Nasal cavity respiratory epithelium epithelial cell of viscerocranial mucosa (primary cell): ENCODE results near the gene KRT5. TPM values are rescaled to one million over a fixed set of nuclear protein-coding genes. Genes with fewer than 3 reads are reported as not detected.

ENCODE experiments used
- total RNA-seq: library from RNA; depleted of rRNA; stranded (reverse); fragments of >200 nt; gene quantifications from 2 replicates; pipeline ENCODE4 v1.2.3, GENCODE V29; 2014

KRT5 gene
- 6,718 and 16,450 TPM in 2 replicates for total RNA-seq

DNA sequence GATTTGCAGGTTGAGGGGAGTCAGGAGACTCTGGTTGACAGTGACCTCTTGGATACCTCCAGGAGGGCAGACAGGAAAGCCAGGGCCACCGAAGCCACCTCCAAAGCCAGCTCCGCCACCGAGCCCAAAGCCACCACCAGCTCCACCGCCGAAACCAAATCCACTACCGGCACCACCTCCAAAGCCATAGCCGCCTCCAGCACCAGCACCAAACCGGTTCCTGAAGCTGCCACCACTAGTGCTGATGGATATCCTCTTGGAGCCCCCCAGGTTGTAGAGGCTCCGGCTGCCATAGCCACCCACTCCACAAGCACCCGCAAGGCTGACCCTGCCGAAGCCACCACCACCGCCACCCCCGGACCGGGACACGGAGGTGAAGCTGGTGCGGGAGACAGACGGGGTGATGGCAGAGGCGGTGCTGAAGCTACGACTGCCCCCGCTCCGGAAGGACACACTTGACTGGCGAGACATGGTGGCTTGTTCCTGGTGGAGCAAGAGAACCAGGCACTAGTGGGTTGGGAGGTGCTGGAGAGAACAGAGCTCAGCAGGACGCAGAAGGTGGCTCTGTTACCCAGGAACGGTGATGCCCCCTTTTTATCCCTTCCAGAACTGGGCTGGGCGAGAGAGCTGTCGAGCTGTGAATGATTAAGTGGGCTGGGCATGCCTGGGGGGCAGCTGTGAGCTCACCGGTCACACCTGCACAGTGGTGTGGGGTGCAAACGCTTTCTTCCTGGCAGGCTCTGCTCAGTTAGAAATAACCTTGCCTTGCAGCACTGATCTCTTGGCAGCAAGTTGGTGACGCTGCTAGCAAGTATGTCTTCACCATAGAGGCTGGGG lies at the start of gene KRT5:
Gene KRT5, minus strand, starts transcription at position 569 of the 837 bp plus-strand sequence. Its CDS starts 98 bp downstream, at position 471.

DNA sequence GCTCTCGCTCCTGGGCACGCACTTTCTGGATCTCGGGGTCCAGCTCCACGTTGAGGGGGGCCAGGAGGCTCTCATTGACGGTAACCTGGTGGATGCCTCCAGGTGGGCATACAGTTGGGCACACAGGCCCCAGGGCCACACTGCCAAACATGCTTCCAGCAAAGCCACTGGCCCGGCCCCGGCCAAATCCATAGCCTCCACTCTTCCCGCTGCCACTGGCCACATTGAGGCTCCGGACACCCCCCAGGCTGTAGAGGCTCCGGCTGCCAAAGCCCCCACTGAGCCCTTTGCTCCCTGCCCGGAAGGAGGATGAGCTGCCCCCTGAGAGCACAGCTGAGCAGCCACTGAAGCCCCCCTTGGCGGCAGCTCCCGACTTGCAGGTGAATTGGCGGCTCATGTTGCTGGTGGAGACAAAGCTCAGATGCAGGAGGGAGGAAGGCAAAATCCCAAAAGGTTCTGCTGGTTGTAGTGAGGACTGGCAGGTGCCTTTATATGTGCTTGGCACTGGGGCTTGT lies 32.5 kb upstream of the KRT5 start, which contains the start of gene KRT71:
Gene KRT71, minus strand, starts transcription at position 465 of the 515 bp plus-strand sequence. Its CDS starts 68 bp downstream, at position 397.

GRCh38 chr12:52493172-52493571 lies 27.0 kb downstream of the KRT5 start, which contains the start of gene KRT6A:
TSS of gene KRT6A (minus strand) at chr12:52493257. CDS start at chr12:52493188, 69 bp downstream.

DNA sequence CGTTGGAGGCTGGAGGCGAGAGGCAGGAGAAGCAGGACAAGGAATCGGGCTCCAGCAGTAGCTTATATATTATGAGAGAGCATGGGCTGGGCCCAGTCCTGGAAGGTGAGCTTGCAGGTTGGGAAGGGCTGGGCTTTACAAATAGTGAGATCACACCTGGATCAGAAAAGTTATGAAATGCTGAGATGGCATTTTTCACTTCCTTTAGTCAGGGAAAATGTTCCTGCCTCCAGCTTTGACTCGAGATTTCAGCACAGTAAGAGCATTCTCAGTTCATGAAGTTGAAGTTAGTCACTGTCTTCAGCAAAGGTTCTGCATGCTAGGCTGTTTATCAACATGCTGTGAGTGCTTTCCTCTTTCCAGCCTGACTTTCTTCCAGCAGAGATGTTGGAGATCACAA lies 46.4 kb downstream of the KRT5 start, which contains the start of gene KRT6C:
Gene KRT6C, minus strand, starts transcription at position 38 of the 400 bp plus-strand sequence. CDS start 68 bp downstream, outside the sequence.

Other genes starting within 250 kb of the KRT5 start
- 0.07 and 1.0 TPM in 2 replicates for gene KRT86, start 245.7 kb downstream of the KRT5 start, total RNA-seq
- gene KRT81, start 228.9 kb downstream of the KRT5 start, total RNA-seq = 9.1 and 256 TPM in 2 replicates
- gene KRT83, start 199.0 kb downstream of the KRT5 start, total RNA-seq = not detected in 2 replicates
- not detected in 2 replicates for gene KRT85, start 152.9 kb downstream of the KRT5 start, total RNA-seq
- gene KRT84, start 134.7 kb downstream of the KRT5 start, total RNA-seq = 0.07 TPM in 1 of 2 replicates, not detected in the other
- gene KRT82, start 114.1 kb downstream of the KRT5 start, total RNA-seq = not detected in 2 replicates
- 0.78 and 5.1 TPM in 2 replicates for gene KRT75, start 86.0 kb downstream of the KRT5 start, total RNA-seq
- gene KRT6B, start 68.2 kb downstream of the KRT5 start, total RNA-seq = 369 and 1,719 TPM in 2 replicates
- gene KRT6C, start 46.6 kb downstream of the KRT5 start, total RNA-seq = 171 and 249 TPM in 2 replicates
- 14,274 and 14,814 TPM in 2 replicates for gene KRT6A, start 27.1 kb downstream of the KRT5 start, total RNA-seq
- not detected in 2 replicates for gene KRT71, start 32.8 kb upstream of the KRT5 start, total RNA-seq
- gene KRT74, start 53.4 kb upstream of the KRT5 start, total RNA-seq = 0.36 TPM in 1 of 2 replicates, not detected in the other
- gene KRT72, start 81.1 kb upstream of the KRT5 start, total RNA-seq = not detected in 2 replicates
- not detected in 2 replicates for gene KRT73, start 98.2 kb upstream of the KRT5 start, total RNA-seq
- gene KRT2, start 131.8 kb upstream of the KRT5 start, total RNA-seq = not detected in 2 replicates
- gene KRT1, start 160.0 kb upstream of the KRT5 start, total RNA-seq = 0.34 TPM in 1 of 2 replicates, not detected in the other
- gene KRT77, start 183.1 kb upstream of the KRT5 start, total RNA-seq = not detected in 2 replicates